ENCODE data around the gene ZBTB47.

Gene ZBTB47

DNA sequence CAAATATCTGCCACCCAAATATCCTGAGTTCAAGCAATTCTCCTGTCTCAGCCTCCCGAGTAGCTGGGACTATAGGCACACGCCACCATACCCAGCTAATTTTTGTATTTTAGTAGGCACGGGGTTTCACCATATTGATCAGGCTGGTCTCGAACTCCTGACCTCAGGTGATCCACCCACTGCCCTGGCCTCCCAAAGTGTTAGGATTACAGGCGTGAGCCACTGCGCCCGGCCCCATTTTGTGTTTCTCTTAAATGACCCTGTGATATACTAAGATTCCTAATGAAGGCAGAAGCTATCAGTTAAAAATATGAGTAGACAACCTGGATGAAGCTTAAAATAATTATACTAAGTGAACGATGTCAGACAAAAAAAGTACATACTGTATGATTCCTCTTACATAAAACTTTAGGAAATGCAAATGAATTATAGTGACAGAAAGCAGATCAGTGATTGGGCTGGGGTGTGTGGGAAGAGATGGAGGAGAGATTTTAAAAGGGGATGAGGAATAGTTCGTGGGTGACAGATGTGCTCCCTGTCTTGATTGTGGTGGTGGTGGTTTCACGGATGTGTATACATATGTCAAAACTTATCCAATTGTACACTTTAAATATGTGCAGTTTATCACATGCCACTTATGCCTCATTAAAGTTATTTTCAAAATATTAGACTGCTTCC is 28.0 kb downstream of the ZBTB47 start:
- no peaks in the 10 kb centered on the region for H3K4me1 ChIP-seq (ENCODE audit: insufficient read depth, low read length)

DNA sequence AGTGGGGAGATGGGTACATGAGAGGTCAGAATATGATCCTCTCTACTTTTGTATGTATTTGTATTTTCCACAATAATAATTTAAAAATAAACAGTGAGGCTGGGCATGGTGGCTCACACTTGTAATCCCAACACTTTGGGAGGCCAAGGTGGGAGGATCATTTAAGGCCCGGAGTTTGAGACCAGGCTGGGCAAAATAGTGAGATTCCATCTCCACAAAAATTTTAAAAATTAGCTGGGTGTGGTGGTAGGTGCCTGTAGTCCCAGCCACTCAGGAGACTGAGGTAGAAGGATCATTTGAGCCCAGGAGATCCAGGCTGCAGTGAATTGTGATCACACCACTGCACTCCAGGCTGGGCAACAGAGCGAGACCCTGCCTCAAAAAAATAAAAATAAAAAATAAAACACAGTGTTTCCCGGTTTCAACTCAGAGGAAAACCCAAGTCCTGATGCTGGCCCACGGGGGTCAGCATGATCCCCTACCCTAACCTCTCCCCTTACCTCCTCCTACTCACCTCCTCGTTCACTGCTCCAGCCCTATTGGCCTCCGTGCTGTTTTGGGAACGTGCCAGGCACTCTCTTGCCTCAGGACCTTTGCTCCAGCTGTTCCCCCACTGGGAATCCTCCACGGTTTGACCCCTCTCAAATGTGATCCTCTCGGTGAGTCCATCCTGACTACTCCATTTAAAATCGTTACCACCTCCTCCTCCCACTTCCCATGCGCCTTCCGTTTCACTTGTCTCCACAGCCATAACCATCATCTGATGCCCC is 29.0 kb downstream of the ZBTB47 start:
- 0 out of 2 replicates have a peak, but pooled peaks cover 5% of the 10 kb centered on the region for H4K20me1 ChIP-seq (ENCODE audit: insufficient read depth, low read length)
- H3K4me1 ChIP-seq (ENCODE audit: insufficient read depth, low read length), result no peaks in the 10 kb centered on the region
- no peaks in the 10 kb centered on the region for H3K36me3 ChIP-seq (ENCODE audit: insufficient read depth, low read length)
- H3K4me2 ChIP-seq (ENCODE audit: insufficient read depth, low read length), result no peak overlapping the region
- no peak overlapping the region for H2AFZ ChIP-seq (ENCODE audit: low read depth, low read length)
- no peaks in the 10 kb centered on the region for H3K79me2 ChIP-seq (ENCODE audit: insufficient read depth, low read length)
- no peak overlapping the region for H3K27ac ChIP-seq (ENCODE audit: low read length)
- DNase-seq, result no peak
- peaks cover 7% of the 10 kb centered on the region for H3K27me3 ChIP-seq (ENCODE audit: insufficient read depth, low read length, poor library complexity)
- H3K9me3 ChIP-seq (ENCODE audit: insufficient read depth, low read length, severe bottlenecking), result no peaks in the 10 kb centered on the region
- TF ChIP-seq EZH2 (IDR thresholded peaks at IDR 0.05; ENCODE audit: borderline replicate concordance, low read depth, low read length, severe bottlenecking) (no peak), CTCF (IDR thresholded peaks at IDR 0.05; ENCODE audit: borderline replicate concordance, extremely low read depth, low read length, poor library complexity, severe bottlenecking) (no peak)
- no peak overlapping the region for H3K9ac ChIP-seq (ENCODE audit: low read depth, low read length)
- no peak for ATAC-seq (ENCODE audit: insufficient read depth, low read depth)
- H3K4me3 ChIP-seq (ENCODE audit: low read depth in 1 of 2, low read length in 2 of 2), result no peak overlapping the region

More for the DNA sequence above, 28.0 kb downstream of the ZBTB47 start:
- DNase-seq, result no peak
- Histone ChIP-seq H2AFZ (ENCODE audit: low read depth, low read length) (no peak overlapping the region), H3K9ac (ENCODE audit: low read depth, low read length) (no peak overlapping the region), H3K4me2 (ENCODE audit: insufficient read depth, low read length) (no peak overlapping the region), H3K27me3 (ENCODE audit: insufficient read depth, low read length, poor library complexity) (peaks cover 7% of the 10 kb centered on the region), H4K20me1 (ENCODE audit: insufficient read depth, low read length) (no peaks in the 10 kb centered on the region), H3K9me3 (ENCODE audit: insufficient read depth, low read length, severe bottlenecking) (no peaks in the 10 kb centered on the region), H3K27ac (ENCODE audit: low read length) (no peak overlapping the region), H3K4me3 (ENCODE audit: low read depth in 1 of 2, low read length in 2 of 2) (no peak overlapping the region), H3K36me3 (ENCODE audit: insufficient read depth, low read length) (no peaks in the 10 kb centered on the region), H3K79me2 (ENCODE audit: insufficient read depth, low read length) (no peaks in the 10 kb centered on the region)
- no peak for ATAC-seq (ENCODE audit: insufficient read depth, low read depth)
- TF ChIP-seq CTCF (IDR thresholded peaks at IDR 0.05; ENCODE audit: borderline replicate concordance, extremely low read depth, low read length, poor library complexity, severe bottlenecking), result no peak
- TF ChIP-seq EZH2 (IDR thresholded peaks at IDR 0.05; ENCODE audit: borderline replicate concordance, low read depth, low read length, severe bottlenecking), result no peak

- Histone ChIP-seq H3K27me3 (ENCODE audit: insufficient read depth, low read length, poor library complexity) (peaks cover 2% of the 10 kb centered on the region), H3K4me3 (ENCODE audit: low read depth in 1 of 2, low read length in 2 of 2) (no peak overlapping the region), H3K9ac (ENCODE audit: low read depth, low read length) (no peak overlapping the region), H3K27ac (ENCODE audit: low read length) (no peak overlapping the region), H3K79me2 (ENCODE audit: insufficient read depth, low read length) (no peaks in the 10 kb centered on the region), H3K36me3 (ENCODE audit: insufficient read depth, low read length) (no peaks in the 10 kb centered on the region), H4K20me1 (ENCODE audit: insufficient read depth, low read length) (0 out of 2 replicates have a peak, but pooled peaks cover 5% of the 10 kb centered on the region), H3K4me1 (ENCODE audit: insufficient read depth, low read length) (no peaks in the 10 kb centered on the region), H3K9me3 (ENCODE audit: insufficient read depth, low read length, severe bottlenecking) (no peaks in the 10 kb centered on the region), H2AFZ (ENCODE audit: low read depth, low read length) (no peak overlapping the region), H3K4me2 (ENCODE audit: insufficient read depth, low read length) (no peak overlapping the region)
- TF ChIP-seq CTCF (IDR thresholded peaks at IDR 0.05; ENCODE audit: borderline replicate concordance, extremely low read depth, low read length, poor library complexity, severe bottlenecking) (no peak), EZH2 (IDR thresholded peaks at IDR 0.05; ENCODE audit: borderline replicate concordance, low read depth, low read length, severe bottlenecking) (no peak)
- DNase-seq (no peak), ATAC-seq (ENCODE audit: insufficient read depth, low read depth) (no peak)
Measured at GRCh38 chr3:42683875-42684598, 30.5 kb downstream of the ZBTB47 start.

All from DND-41 (cell line).